Erythroblast (primary cell): ENCODE data around the gene COL6A2.

Source experiments
- DNase-seq, 2 experiments: peaks; one replicate each; lab custom pipeline; 2025; lab: John Stamatoyannopoulos, UW
- GATA1 ChIP-seq: IDR thresholded peaks from 2 replicates; pipeline ENCODE4 v1.6.1; 2011; ENCODE audit warnings: low read depth, mild to moderate bottlenecking, control low read depth, low read length, moderate library complexity
- POLR2A ChIP-seq: IDR thresholded peaks from 2 replicates; pipeline ENCODE4 v1.6.1; 2011; ENCODE audit warnings: mild to moderate bottlenecking, low read length

The COL6A2 gene

GRCh38 chr21:46087641-46088040 lies 10.3 kb upstream of the COL6A2 start:
- DNase-seq: no peak

GRCh38 chr21:46088189-46088588 lies 9.7 kb upstream of the COL6A2 start:
- no peak for DNase-seq
- TF ChIP-seq GATA1: no peak
- TF ChIP-seq POLR2A: no peak

More at GRCh38 chr21:46087641-46088040, 10.3 kb upstream of the COL6A2 start:
- TF ChIP-seq POLR2A: no peak
- TF ChIP-seq GATA1: no peak

GRCh38 chr21:46089285-46089684 lies 8.6 kb upstream of the COL6A2 start:
- no peak for DNase-seq
- TF ChIP-seq POLR2A: no peak
- no peak for TF ChIP-seq GATA1

DNA sequence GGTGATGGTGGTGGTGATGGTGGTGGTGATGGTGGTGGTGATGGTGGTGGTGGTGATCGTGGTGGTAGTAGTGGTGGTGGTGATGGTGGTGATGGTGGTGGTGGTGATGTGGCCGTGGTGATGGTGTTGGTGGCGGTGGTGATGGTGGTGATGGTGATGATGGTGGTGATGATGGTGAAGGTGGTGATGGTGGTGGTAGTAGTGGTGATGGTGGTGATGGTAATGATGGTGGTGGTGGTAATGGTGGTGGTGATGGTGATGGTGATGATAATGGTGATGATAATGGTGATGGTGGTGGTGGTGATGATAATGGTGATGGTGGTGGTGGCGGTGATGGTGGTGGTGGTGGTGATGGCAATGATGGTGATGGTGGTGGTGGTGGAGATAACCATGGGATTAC lies 6.8 kb upstream of the COL6A2 start:
- TF ChIP-seq POLR2A (no peak), GATA1 (no peak)
- no peak for DNase-seq

DNA sequence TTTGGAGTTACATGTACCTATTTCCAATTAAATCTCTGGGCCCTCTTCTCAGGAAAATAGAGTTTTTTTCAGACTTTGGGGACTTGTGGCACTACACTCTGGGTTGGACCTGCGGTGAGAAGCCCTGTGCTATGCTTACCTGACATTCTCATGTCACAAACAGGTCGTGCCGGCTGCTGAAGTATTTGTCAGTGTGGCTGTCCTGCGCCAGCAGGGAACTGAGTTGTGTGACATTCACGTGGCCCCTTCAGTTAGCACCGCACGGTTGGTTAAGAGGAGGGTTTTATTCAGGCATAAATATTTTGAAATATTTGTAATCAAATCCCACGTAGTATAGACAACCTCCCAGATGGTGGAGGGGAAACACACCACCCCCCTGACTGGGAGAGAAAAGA lies 6.3 kb upstream of the COL6A2 start:
- no peak for DNase-seq
- no peak for TF ChIP-seq POLR2A
- no peak for TF ChIP-seq GATA1

- TF ChIP-seq GATA1: no peak
- TF ChIP-seq POLR2A: no peak
- no peak for DNase-seq
These were observed 5.7 kb upstream of the COL6A2 start for GRCh38 chr21:46092026-46092764.

GRCh38 chr21:46092811-46093667 lies 4.9 kb upstream of the COL6A2 start:
- no peak for DNase-seq
- TF ChIP-seq GATA1: no peak
- TF ChIP-seq POLR2A: no peak

GRCh38 chr21:46093668-46094400 lies 4.1 kb upstream of the COL6A2 start:
- no peak for DNase-seq
- TF ChIP-seq POLR2A (no peak), GATA1 (no peak)

- TF ChIP-seq POLR2A: no peak
- TF ChIP-seq GATA1: no peak
- DNase-seq: no peak
These were observed 3.4 kb upstream of the COL6A2 start for GRCh38 chr21:46094401-46095082.

- no peak for TF ChIP-seq GATA1
- TF ChIP-seq POLR2A: no peak
These were observed 2.7 kb upstream of the COL6A2 start for GRCh38 chr21:46095083-46095719.

DNA sequence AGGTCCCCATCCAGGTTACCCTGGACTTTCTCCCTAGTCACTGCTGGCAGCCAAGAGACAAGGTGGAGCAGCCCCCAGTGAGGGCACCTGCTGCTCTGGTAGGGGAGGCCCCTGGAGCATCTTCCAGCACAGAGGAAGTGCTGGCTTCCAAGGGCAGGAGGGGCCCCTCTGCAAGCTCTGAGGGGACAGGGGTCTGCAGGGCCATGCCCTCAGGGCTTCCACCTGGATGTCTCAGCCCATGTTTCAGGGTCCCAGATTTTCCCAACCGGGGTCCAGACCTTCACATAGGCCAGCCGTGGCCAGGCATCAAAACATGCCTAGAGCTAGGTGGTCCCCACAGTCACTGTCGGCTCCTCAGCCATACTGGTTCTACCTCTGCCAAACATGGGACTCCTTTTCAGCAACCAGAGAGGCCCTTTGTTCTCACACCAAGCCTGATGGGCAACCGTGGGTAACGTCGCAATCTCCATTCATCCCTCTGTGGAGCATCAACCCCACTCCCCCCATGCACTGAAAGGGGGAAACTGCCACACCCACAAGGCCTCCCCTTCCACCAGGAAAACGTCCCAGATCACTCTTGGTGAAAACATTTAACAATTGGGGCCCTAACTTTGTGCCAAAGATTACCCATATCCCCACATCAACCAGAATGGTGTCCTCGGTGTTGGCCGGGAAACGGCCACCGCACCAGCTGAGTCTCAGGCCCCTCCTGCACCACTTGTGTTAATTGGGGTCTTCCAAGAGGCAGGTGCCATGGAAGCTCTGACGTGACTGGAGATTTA lies 1.9 kb upstream of the COL6A2 start:
- TF ChIP-seq POLR2A (no peak), GATA1 (no peak)
- no peak for DNase-seq

More at GRCh38 chr21:46095083-46095719, 2.7 kb upstream of the COL6A2 start:
- no peak for DNase-seq

DNA sequence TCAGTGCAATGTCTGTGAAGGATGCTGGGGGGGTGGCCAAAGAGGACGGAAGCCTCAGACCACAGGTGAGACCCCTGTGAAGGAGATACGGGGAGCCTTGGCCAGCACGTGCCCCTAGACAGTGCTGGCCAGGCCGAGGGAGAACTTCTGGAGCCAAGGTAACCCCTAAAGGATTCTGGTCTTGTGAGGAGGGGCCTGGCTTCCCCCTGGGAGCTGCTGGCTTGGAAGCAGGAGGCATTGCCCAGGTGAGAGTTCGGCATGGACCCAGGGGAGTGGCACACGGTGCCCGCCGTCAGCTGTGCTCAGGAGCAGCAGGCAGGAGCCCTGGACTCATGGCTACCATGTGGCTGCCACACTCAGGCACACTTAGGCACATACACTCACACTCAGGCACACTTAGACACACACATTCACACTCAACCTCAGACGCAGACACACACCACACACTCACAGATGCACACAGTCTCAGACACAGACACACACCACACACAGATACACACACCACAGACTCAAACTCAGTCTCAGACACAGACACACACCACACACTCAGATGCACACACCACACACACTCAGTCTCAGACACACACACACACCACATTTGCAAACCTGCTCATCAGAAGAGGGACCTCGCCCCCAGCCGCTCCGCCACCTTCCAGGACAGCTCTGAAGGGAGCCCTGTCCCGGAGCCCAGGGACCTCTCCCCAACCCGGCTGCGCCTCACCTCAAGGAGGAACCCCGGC lies 1.1 kb upstream of the COL6A2 start:
- no peak for TF ChIP-seq POLR2A
- TF ChIP-seq GATA1: no peak
- DNase-seq: no peak
